SK-N-SH treated with all-trans-retinoic acid at 6 μM for 48 hours (cell line): ENCODE results near the gene UBXN11.

Experiments
- CSDC2 ChIP-seq: fragments of 250-450 bp; sonication (Bioruptor Pico); IDR thresholded peaks from 2 replicates; pipeline ENCODE4 v1.5.0; 2020; ENCODE audit warnings: mild to moderate bottlenecking, moderate library complexity
- ISL1 ChIP-seq: fragments of 250-450 bp; sonication (Bioruptor Pico); IDR thresholded peaks from 2 replicates; pipeline ENCODE4 v2.1.2; 2022; ENCODE audit warnings: mild to moderate bottlenecking, moderate library complexity
- RARB ChIP-seq: fragments of 250-450 bp; sonication (Bioruptor Pico); IDR thresholded peaks from 2 replicates; pipeline ENCODE4 v1.8.0; 2021; ENCODE audit warnings: mild to moderate bottlenecking, moderate library complexity
- TF ChIP-seq, protein P1 (sequence below): fragments of 250-450 bp; sonication (Bioruptor Pico); IDR thresholded peaks from 2 replicates; pipeline ENCODE4 v1.5.0; 2020; ENCODE audit warnings: mild to moderate bottlenecking, moderate library complexity

DNA sequence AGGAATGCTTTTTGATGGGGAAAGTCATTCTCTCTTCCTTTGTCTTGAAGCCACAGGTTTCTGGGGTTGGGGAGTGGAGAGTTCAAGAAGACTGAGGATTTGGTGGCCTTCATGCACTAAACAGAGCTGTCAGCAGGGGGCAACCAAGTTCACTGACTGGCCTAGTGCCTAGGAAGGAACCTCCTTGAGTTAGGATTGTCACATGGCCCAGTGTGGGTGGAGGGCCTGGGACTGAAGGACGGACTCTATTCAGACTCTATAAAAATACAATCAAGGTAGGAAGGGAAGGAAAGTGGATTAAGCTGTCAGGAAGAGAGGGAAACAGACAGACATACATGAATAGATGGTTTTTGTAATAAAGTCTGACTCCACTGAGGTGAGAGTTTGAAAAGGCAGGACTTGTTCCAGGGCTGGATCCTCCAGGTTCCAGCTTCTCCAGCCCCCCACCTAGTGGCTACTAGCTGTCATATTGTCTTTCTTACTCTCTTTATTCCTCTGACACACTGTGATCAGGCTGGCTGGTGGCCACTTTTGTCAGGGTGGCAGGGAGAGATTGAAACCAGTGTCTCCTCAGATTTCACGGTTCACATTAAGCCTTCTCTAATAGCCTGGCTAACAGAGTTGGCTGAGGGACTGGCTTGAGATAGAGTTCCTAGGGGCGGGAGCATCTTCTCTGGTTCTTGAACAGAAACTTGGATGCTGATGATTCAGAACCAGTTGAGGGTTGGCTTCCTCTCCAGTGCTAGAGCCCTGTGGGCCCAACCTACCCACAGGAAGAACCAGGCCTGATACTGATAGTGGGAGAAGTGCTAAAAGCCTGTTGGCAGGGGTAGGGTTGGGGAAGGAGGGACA, 30.6 kb downstream of the UBXN11 start:
- TF ChIP-seq RARB (CRISPR knock-in tag) = no peak
- no peak for TF ChIP-seq CSDC2 (CRISPR knock-in tag)
- TF ChIP-seq ISL1 = no peak
- TF ChIP-seq, protein P1, sequence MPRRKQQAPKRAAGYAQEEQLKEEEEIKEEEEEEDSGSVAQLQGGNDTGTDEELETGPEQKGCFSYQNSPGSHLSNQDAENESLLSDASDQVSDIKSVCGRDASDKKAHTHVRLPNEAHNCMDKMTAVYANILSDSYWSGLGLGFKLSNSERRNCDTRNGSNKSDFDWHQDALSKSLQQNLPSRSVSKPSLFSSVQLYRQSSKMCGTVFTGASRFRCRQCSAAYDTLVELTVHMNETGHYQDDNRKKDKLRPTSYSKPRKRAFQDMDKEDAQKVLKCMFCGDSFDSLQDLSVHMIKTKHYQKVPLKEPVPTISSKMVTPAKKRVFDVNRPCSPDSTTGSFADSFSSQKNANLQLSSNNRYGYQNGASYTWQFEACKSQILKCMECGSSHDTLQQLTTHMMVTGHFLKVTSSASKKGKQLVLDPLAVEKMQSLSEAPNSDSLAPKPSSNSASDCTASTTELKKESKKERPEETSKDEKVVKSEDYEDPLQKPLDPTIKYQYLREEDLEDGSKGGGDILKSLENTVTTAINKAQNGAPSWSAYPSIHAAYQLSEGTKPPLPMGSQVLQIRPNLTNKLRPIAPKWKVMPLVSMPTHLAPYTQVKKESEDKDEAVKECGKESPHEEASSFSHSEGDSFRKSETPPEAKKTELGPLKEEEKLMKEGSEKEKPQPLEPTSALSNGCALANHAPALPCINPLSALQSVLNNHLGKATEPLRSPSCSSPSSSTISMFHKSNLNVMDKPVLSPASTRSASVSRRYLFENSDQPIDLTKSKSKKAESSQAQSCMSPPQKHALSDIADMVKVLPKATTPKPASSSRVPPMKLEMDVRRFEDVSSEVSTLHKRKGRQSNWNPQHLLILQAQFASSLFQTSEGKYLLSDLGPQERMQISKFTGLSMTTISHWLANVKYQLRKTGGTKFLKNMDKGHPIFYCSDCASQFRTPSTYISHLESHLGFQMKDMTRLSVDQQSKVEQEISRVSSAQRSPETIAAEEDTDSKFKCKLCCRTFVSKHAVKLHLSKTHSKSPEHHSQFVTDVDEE (CRISPR knock-in tag) = no peak
